GM18517 (cell line): ENCODE results near the gene TSHZ2.

Source experiments
- ATAC-seq: cut with Tn5 transposase; IDR thresholded peaks from one replicate; pipeline ENCODE4 v1.9.1; 2021; ENCODE audit warnings: mild to moderate bottlenecking, moderate library complexity; ENCODE audit not compliant: unreplicated experiment

Gene TSHZ2

DNA sequence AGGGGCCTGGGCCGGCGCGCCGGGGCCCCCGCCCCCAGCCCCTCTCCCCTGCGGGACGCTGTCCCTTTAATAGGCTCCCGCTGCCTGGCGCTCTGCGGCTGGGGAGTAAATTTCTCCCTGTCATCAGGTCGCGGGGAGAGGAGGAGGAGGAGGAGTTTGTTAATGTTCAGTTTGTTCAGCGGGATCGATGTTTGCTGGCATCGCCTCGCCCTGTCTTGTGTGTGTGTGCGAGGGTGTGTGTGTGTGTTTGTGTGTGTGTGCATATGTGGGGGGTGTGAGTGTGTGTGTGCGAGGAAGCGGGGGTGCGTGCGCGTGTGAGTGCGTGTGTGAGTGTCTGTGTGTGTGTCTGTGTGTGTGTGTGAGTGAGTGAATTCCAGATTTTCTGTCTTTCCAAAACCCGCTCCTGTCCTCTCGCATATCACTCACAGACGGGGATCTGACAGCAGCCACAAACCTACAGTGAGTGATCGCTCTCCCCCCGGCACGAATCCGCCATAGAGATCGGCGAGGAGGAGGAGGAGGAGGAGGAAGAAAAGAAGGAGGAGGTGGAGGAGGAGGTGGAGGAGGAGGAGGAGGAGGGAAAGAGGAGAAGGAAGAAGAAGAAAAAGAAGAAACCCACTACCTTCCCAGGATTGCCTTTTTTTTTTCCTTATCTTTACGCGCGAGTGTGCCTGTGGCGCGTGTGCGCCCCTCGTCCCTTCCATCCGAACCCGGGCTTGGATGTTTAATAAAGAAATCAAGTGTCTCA lies at the start of gene TSHZ2:
TSS of gene TSHZ2 (plus strand) at position 169 of the 748 bp plus-strand sequence. CDS start 936 bp downstream, outside the sequence.
- no peak for ATAC-seq

DNA sequence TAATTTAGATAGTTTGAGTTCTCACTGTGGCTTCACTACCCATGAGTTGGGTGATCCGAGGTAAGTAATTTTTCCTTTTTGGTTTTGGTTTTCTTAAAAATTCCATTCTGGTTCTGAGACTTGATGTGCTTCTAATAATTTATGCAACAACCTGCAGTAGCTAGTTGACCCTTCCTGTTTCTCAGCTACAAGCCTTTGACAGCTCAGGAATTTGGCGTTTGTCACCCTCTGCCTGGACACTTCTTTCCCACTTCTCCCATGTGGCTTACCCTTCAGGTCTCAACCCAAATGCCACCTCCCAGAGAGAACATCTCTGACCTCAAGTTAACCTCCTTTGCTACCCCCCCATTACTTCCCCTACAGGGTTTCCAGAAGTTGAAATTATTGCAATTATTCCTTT lies 49.7 kb upstream of the TSHZ2 start:
- ATAC-seq = no peak

- no peak for ATAC-seq
Observed at GRCh38 chr20:52923123-52923937, 48.8 kb upstream of the TSHZ2 start.

GRCh38 chr20:52924411-52925271 lies 47.5 kb upstream of the TSHZ2 start:
- ATAC-seq = no peak

- no peak for ATAC-seq
Observed at GRCh38 chr20:52926505-52926904, 45.7 kb upstream of the TSHZ2 start.

- no peak for ATAC-seq
Observed at GRCh38 chr20:52933867-52934266, 38.3 kb upstream of the TSHZ2 start.

DNA sequence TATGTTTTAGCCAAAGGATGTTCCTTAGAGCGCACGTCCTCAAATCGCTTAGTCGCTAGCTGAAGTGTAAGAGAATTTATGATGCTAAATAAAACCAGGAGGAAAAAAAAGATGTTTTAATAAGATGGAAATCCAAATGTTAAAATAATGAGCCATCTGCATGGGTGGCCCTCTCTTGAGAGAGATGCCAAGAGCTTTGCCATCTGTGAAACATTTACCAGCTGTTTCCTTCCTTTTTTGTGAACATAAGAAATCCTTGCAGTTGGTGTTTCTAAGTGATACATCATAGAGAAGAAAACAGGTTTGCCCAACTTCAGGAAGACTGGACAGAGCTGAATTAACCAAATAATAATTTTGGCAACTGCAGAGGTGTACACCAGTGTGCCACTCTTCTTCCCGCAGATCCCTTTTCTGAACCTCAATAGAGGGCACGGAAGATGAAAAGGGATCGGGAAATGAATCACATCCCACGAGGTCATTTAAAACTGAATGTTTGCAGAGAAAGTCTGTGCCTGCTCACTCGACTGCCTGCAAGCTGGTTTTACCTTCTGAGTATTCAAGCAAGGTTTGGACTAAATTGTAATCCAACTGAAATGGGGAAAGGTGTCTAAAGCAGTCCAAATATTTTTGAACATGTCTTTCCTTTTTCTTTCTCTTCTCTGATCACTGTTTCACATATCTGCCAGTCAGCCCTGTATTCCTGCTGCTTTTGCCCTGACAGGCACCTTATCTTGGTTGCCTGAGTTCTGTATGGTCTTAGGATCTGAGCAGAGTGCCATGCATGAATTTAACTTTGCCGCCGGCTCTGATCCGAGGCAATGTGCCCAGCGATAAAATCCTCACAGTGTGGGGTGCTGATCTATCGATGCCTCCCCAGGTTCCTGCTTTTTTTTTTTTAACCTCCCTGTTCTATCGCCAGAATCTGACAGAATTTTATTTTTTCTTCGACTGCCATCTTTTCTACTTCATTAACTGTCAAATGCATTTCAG lies 35.5 kb upstream of the TSHZ2 start:
- no peak for ATAC-seq

- no peak for ATAC-seq
Observed at GRCh38 chr20:52937591-52938100, 34.5 kb upstream of the TSHZ2 start.

DNA sequence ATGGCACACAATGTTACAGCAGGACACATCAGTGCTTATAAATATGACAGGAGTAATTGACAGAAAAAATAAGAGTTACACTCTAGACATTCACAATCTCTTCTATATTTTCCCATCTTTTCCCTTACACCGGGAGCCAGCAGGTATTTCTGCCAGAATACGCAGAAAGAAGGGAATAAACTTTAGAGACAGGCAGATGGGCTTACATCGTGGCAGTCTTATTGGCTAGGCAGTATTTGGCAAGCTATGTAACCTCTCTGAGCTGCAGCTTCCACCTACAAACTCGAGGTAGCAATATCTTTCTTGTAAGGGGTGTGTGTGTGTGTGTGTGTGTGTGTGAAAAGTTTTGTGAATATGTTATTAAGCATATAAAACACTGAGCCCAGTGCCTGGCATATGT lies 33.0 kb upstream of the TSHZ2 start:
- ATAC-seq = no peak

GRCh38 chr20:52941808-52942207 lies 30.4 kb upstream of the TSHZ2 start:
- no peak for ATAC-seq

GRCh38 chr20:52943185-52943841 lies 28.8 kb upstream of the TSHZ2 start:
- ATAC-seq = no peak

DNA sequence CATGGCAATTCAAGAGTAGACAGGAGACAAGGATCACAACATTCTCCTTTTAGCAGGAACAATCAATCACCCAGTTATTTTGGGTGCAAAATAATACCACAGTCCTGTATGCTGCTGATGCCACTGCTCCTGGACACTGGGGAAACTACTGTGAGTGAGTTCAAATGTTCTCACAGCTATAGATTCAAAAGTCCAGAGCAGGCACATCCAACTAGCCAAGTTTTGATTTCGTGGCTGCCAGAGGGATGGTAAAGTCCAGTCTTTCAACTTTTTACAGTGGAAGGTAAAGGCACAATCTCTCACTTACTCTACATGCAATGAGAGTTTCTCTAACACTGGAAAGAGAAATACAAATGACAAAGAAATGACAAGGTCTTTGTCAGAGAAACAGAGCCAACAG lies 26.9 kb upstream of the TSHZ2 start:
- ATAC-seq = no peak

DNA sequence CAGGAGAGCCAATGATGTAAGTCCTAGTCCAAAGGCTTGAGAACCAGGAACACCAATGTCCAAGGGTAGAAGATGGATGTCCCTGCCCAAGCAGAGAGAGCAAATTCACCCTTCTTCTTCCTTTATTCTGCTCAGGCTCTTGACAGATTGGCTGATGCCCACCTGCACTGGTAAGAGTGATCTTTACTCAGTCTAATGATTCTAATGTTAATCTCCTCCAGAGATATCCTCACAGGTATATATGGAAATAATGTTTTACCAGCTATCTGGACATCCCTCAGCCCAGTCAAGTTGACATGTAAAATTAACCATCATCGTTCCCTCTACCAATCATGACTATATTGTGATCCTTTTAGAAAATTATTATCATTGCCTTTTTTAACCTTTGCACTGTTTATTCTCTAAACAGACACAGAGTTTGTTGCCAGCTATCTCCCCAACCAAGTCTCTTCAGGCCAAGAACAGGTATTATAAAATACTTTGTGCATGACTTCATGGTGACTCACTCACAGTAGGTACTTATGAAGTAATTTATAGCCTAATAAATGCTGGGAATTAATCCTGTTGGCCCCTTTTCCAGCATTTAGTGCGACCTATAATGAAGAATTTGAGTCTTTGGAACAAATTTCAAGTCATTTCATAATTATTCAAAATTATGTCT lies 26.2 kb upstream of the TSHZ2 start:
- no peak for ATAC-seq

GRCh38 chr20:52948491-52948890 lies 23.7 kb upstream of the TSHZ2 start:
- ATAC-seq = no peak

- ATAC-seq = no peak
Observed at GRCh38 chr20:52953020-52953419, 19.1 kb upstream of the TSHZ2 start.

GRCh38 chr20:52954849-52955248 lies 17.3 kb upstream of the TSHZ2 start:
- ATAC-seq = no peak

- no peak for ATAC-seq
Observed at GRCh38 chr20:52958211-52958610, 13.9 kb upstream of the TSHZ2 start.

GRCh38 chr20:52959125-52959524 lies 13.0 kb upstream of the TSHZ2 start:
- no peak for ATAC-seq

- no peak for ATAC-seq
Observed at GRCh38 chr20:52962183-52962582, 10.0 kb upstream of the TSHZ2 start.
